ENCODE results near the gene LRRC46. TPM values are rescaled to one million over a fixed set of nuclear protein-coding genes. Genes with fewer than 3 reads are reported as not detected.

The LRRC46 gene
- total RNA-seq, 1 experiment from 2014 or later: 0.39 TPM

- no peak for ATAC-seq
- no peaks in the 10 kb centered on the region for H3K27me3 Mint-ChIP-seq (ENCODE audit: low read depth)
- H3K36me3 Mint-ChIP-seq: no peaks in the 10 kb centered on the region
- H3K4me3 Mint-ChIP-seq: no peak overlapping the region
- no peaks in the 10 kb centered on the region for H3K9me3 Mint-ChIP-seq
- POLR2A ChIA-PET: no interaction called here
- CTCF ChIA-PET: no interaction called here
- no peak for TF ChIP-seq ZNF317 (CRISPR knock-in tag; IDR thresholded peaks at IDR 0.05; ENCODE audit: borderline replicate concordance, low read depth)
- no peak for TF ChIP-seq ATF1 (CRISPR knock-in tag; IDR thresholded peaks at IDR 0.05)
- no peak for TF ChIP-seq SMAD3 (CRISPR knock-in tag; IDR thresholded peaks at IDR 0.05; ENCODE audit: borderline replicate concordance)
- no peak for TF ChIP-seq OVOL2 (CRISPR knock-in tag; IDR thresholded peaks at IDR 0.05; ENCODE audit: borderline replicate concordance)
- TF ChIP-seq AFF4 (CRISPR knock-in tag; IDR thresholded peaks at IDR 0.05; ENCODE audit: borderline replicate concordance): no peak
- no peak for TF ChIP-seq ATF6 (CRISPR knock-in tag; IDR thresholded peaks at IDR 0.05)
- TF ChIP-seq NFE2L1 (CRISPR knock-in tag; IDR thresholded peaks at IDR 0.05): no peak
- TF ChIP-seq ZNF138 (CRISPR knock-in tag; conservative IDR thresholded peaks at IDR 0.05): no peak
- no peak for TF ChIP-seq ZBTB21 (CRISPR knock-in tag; IDR thresholded peaks at IDR 0.05; ENCODE audit: borderline replicate concordance)
- TF ChIP-seq ZNF423 (CRISPR knock-in tag; IDR thresholded peaks at IDR 0.05): no peak
- TF ChIP-seq E2F4 (CRISPR knock-in tag; IDR thresholded peaks at IDR 0.05; ENCODE audit: borderline replicate concordance, low read depth): no peak
- no peak for TF ChIP-seq FOXP1 (CRISPR knock-in tag; IDR thresholded peaks at IDR 0.05; ENCODE audit: borderline replicate concordance)
- no peak for TF ChIP-seq STAT6 (CRISPR knock-in tag; conservative IDR thresholded peaks at IDR 0.05; ENCODE audit: low read depth)
- TF ChIP-seq ZMAT4 (CRISPR knock-in tag; IDR thresholded peaks at IDR 0.05): no peak
- no peak for TF ChIP-seq NR1H2 (CRISPR knock-in tag; IDR thresholded peaks at IDR 0.05)
- H3K27ac Mint-ChIP-seq: no peak overlapping the region
- no peak for DNase-seq (ENCODE audit: low spot score)
- H3K4me1 Mint-ChIP-seq: peaks cover 6% of the 10 kb centered on the region
These were observed 19.8 kb upstream of the LRRC46 start for GRCh38 chr17:47811709-47812108.
